ENCODE measurements around the gene NFKB2. TPM values are rescaled to one million over a fixed set of nuclear protein-coding genes. Genes with fewer than 3 reads are reported as not detected.

NFKB2 gene
- total RNA-seq, 1 experiment from 2014 or later, result 27.6 TPM

- TF ChIP-seq FOXK1 (CRISPR knock-in tag; IDR thresholded peaks at IDR 0.05) (no peak), NFYB (CRISPR knock-in tag; conservative IDR thresholded peaks at IDR 0.05; ENCODE audit: low read depth) (no peak), TEAD1 (CRISPR knock-in tag; IDR thresholded peaks at IDR 0.05) (no peak), CREB1 (CRISPR knock-in tag; IDR thresholded peaks at IDR 0.05) (no peak), PRDM15 (CRISPR knock-in tag; IDR thresholded peaks at IDR 0.05) (no peak), E2F1 (CRISPR knock-in tag; IDR thresholded peaks at IDR 0.05) (no peak), AFF4 (CRISPR knock-in tag; IDR thresholded peaks at IDR 0.05; ENCODE audit: borderline replicate concordance) (no peak)
- Mint-ChIP-seq H3K4me1 (peaks cover 9% of the 10 kb centered on the region), H3K9me3 (no peaks in the 10 kb centered on the region), H3K27me3 (ENCODE audit: low read depth) (peaks cover 11% of the 10 kb centered on the region), H3K36me3 (peaks cover 9% of the 10 kb centered on the region; the same call in 1 of the 2 replicates), H3K27ac (no peak overlapping the region), H3K4me3 (no peak overlapping the region)
- ATAC-seq, result no peak
- CTCF ChIA-PET, result interaction anchor here (0.7 to 6.7 kb wide), 8 partner anchors 20 to 254 kb away, joined by 3 to 68 read pairs (median 22); partner anchors contain the start of genes C10orf95 and NFKB2
- POLR2A ChIA-PET, result interaction anchor here (0.7 to 5.0 kb wide), 3 partner anchors 7 to 38 kb away, joined by 3 to 34 read pairs (median 33); partner anchors contain the start of gene CUEDC2
- DNase-seq (ENCODE audit: low spot score), result no peak
These were observed 28.6 kb downstream of the NFKB2 start for GRCh38 chr10:102424145-102424544.

GRCh38 chr10:102424916-102425315 is 29.4 kb downstream of the NFKB2 start:
- DNase-seq (ENCODE audit: low spot score), result no peak
- ChIA-PET CTCF (interaction anchor here (1.5 to 6.7 kb wide), 4 partner anchors 21 to 54 kb away, joined by 3 to 68 read pairs (median 32); partner anchors contain the start of gene C10orf95), POLR2A (interaction anchor here (0.7 kb wide), 1 partner anchor 25 kb away, joined by 3 read pairs; no protein-coding TSS in a partner anchor)
- TF ChIP-seq ELF4 (CRISPR knock-in tag; IDR thresholded peaks at IDR 0.05; ENCODE audit: low read depth), result no peak
- no peak for TF ChIP-seq RELA (CRISPR knock-in tag; IDR thresholded peaks at IDR 0.05; ENCODE audit: borderline replicate concordance)
- TF ChIP-seq GRHL2 (CRISPR knock-in tag; IDR thresholded peaks at IDR 0.05; ENCODE audit: insufficient replicate concordance, severe bottlenecking), result no peak
- no peak for TF ChIP-seq ZBTB43 (CRISPR knock-in tag; IDR thresholded peaks at IDR 0.05)
- TF ChIP-seq ZNF425 (CRISPR knock-in tag; conservative IDR thresholded peaks at IDR 0.05), result no peak
- TF ChIP-seq ATF3 (CRISPR knock-in tag; conservative IDR thresholded peaks at IDR 0.05), result no peak
- no peak for TF ChIP-seq ZBTB21 (CRISPR knock-in tag; IDR thresholded peaks at IDR 0.05; ENCODE audit: borderline replicate concordance)
- TF ChIP-seq FOXJ3 (CRISPR knock-in tag; IDR thresholded peaks at IDR 0.05; ENCODE audit: borderline replicate concordance), result no peak
- TF ChIP-seq USF2 (CRISPR knock-in tag; IDR thresholded peaks at IDR 0.05), result no peak
- TF ChIP-seq NR3C1 (CRISPR knock-in tag; conservative IDR thresholded peaks at IDR 0.05; ENCODE audit: low read depth), result no peak
- TF ChIP-seq MAX (CRISPR knock-in tag; IDR thresholded peaks at IDR 0.05), result no peak
- TF ChIP-seq USF1 (CRISPR knock-in tag; IDR thresholded peaks at IDR 0.05), result no peak

More at GRCh38 chr10:102424916-102425315, 29.4 kb downstream of the NFKB2 start:
- Mint-ChIP-seq H3K36me3 (peaks cover 9% of the 10 kb centered on the region; the same call in 1 of the 2 replicates), H3K27me3 (ENCODE audit: low read depth) (peaks cover 11% of the 10 kb centered on the region), H3K9me3 (no peaks in the 10 kb centered on the region), H3K27ac (no peak overlapping the region), H3K4me3 (no peak overlapping the region), H3K4me1 (peaks cover 9% of the 10 kb centered on the region)
- no peak for ATAC-seq

Data from WTC11 (cell line).